NCI-H1417 treated with DMSO at 0.1 percent for 48 hours (cell line): ENCODE results near the gene ASGR1.
"Not testable (repeated sequence)": the region's sequence is repeated elsewhere in the genome, so short reads cannot be mapped to it uniquely, and the experiment has no call there.

Source experiments
- DNase-seq: peaks from one replicate; lab custom pipeline; 2025; lab: John Stamatoyannopoulos, UW

The ASGR1 gene

DNA sequence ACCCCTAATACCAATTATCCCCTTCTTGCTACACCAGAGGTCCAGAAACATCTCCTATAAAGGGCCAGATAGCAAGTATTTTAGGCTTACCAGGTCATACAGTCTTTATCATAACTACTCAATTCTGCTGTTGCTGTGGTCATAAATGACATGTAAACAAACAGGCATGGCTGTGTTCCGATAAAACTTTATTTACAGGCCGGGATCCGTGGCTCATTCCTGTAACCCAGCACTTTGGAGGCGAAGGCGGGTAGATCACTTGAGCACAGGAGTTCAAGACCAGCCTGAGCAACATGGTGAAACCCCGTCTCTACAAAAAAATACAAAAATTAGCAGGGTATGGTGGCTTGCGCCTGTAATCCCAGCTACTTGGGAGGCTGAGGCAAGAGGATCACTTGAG is 12.3 kb downstream of the ASGR1 start:
- DNase-seq = no peak

DNA sequence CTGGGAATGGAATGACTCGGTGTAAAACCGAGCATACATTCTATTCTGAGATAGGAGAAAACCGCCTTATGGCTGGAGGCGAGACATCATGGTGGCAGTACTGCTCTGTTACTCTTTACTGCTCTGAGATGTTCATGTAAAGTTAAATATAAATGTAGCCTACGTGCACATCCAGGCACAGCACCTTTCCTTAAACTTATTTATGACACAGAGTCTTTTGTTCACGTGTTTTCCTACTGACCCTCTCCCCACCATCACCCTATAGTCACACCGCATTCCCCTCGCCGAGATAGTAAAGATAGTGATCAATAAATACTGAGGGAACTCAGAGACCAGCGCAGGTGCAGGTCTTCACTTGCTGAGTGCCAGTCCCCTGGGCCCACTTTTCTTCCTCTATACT is 19.6 kb downstream of the ASGR1 start:
- not testable (repeated sequence) for DNase-seq

DNA sequence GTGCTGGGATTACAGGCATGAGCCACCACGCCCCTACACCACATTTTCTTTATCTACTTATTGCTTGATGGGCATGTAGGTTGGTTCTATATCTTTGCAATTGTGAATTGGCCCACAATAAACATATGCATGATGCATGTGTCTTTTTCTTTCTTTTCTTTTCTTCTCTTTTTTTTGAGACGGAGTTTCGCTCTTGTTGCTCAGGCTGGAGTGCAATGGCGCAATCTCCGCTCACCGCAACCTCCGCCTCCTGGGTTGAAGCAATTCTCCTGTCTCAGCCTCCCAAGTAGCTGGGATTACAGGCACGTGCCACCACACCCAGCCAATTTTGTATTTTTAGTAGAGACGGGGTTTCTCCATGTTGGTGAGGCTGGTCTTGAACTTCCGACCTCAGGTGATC is 20.7 kb downstream of the ASGR1 start:
- not testable (repeated sequence) for DNase-seq

DNA sequence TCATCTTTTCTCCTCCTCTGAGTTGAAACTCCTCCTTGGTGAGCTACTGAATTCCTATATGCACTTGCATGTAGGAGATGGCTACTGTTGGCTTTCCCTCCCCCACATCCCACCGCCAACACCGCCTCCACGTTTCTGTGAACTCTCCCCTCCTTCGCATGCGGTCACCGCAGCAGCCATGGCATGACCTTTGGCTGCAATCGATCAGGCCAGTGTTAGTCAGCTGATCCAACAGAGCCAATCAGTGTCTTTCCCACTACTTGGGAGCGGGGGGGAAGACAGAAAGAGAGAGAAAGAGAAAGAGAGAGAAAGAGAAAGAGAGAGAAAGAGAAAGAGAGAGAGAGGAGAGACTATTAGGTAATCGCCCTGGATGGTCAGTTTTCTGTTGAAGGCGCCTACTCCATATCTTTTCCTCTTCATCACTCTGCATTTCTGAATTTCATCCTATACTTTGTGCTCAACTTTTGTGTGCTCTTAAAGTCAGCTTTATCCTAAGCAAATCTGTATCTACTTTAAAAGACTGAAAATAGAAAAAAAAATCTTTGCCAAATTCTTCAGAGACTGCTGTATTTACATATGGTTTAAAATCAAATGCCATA is 22.7 kb downstream of the ASGR1 start:
- DNase-seq = no peak

DNA sequence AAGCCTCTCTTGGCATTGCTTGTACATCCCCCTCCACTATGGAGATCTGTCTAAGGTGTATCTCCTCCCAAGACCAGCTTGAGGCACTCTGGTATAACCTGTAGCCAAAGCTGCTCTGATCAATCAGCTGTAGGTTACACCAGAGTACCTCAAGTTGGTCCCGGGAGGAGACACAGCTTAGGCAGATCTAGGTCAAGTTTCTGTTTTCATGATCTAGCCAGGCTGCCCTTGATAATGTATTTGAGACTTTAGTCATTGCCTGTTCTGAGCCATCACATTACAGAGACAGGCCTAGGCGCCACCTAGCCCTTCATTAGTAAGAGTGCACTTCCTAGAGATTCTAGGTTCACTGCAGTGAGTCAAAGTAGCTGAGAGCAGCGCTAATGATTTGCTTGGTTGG is 31.4 kb downstream of the ASGR1 start:
- no peak for DNase-seq

DNA sequence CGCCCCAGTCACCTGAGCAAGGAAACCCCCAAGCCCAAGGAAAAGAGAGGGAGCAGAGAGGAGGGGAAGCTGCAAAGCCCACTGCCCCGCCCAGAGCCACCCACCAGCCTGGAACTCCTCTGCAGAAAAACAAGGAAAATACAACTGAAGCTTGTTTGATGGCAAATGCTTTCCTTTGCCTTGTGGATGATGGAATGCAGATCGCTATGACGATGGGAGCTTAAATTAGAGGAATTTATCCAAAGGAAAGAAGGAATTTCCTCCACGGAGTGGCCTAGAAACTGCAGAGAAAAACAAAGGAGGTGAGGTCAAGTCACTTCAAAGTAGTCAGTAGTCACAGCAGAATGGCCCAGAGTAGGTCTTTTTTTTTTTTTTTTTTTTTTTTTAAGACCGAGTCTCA is 33.1 kb downstream of the ASGR1 start:
- DNase-seq = no peak

DNA sequence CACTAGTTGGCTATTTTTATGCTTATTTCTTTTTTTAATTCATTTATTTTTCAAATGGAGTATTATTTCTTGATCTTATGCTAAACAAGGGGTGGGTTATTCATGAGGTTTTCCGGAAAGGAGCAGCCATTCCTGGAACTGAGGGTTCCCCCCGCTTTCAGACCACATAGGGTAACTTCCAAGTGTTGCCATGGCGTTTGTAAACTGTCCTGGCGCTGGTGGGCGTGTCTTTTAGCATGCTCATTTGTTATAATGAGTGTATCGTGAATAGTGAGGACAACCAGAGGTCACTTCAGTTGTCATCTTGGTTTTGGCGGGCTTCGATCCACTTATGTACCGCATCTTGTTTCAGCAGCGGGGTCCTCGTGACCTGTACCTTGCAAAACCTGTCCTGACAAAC is 35.0 kb downstream of the ASGR1 start:
- DNase-seq = no peak

DNA sequence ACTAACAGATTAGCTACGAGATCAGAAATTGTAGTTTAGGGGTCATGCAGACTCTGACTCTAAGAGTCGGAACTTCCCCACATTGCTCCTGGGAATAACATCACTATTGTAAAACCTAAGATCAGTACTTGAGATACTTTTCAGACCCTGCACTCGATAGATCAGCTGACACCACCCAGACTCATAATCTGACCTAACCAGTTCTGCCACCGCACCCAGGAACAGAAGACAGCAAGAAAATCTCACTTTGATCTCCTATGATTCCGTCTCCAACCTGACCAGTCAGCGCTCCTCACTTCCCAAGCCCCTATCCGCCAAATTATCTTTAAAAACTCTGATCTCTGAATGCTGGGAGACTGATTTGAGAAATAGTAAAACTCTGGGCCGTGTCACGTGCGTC is 37.3 kb downstream of the ASGR1 start:
- no peak for DNase-seq

DNA sequence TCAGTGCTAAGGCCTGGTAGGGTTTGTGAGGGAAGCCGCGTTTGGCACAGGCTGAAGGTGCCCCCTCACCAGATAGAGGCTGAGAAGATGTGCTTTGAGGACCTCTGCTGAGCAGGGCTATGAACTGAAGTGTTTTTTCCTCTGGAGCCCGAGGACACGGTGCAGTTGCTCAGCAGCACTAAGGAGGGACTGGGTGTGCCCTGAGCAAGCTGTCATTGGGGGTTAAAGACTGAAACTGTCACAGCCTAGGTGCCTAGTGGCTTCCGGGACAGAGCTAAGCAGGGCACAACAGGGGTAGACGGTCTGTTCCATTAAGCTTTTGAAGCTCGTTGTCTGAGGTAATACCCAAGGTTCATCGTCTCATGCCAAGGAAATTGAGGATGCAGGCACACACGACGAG is 39.8 kb downstream of the ASGR1 start:
- DNase-seq = no peak

DNA sequence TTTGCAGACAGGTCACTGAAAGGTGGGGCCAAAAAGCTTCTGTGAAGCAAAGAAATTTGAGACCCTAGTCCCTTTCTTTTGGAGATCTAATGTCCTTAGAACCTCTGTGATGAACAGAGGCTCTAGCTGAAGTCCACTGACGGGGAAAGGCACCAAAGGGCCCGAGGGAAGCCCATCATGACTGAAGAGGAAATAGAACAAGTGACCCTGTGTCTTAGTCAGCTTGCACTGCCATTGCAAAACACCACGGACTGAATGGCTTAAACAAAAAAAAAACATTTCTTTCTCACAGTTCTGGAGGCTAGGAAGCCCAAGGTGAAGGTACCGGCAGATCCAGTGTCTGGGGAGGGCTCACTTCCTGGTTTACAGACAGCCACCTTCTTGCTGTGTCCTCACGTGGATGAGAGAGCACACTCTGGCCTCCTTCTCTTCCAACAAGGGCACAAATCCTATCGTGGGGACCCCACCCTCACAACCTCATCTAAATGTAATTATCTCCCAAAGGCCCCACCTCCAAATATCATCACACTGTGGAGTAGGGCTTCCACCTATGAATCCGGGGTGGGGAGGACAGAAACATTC is 40.3 kb downstream of the ASGR1 start:
- DNase-seq = no peak

DNA sequence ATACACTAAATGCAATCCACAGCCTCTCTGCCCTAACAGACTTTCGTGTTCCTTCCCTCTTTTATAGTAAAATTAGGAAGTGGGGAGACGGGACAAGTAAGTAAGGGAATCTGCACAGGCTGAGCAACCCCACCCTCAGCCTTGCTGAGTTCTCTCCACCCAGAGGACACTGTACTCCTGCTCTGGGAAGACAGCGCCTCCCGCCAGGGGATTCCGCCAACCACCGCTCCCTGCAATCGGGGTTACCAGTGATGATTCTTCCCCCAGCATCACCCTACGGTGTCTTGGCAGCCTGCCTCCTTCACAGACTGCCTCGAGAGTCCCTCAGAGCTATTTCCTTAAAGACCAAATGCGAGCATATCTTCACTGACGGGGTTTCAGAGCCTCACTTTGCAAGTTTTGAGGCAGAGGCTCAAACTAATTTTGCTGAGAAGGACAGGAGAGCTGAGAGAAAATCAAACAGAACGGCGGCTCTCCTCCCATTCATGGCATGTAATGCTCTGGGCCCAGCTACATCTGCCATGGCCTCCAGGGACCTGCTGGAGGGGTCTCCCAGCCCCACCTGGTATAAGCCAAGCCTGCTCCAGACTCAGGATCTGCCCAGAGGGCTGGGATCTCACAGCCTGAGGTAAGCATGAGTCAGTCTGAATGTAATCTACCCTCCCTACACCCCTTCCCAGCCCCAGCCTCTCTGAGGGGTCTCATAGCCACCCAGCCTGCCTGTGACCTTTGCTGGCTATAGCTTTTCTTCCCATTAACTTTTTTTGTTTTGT is 41.8 kb downstream of the ASGR1 start:
- no peak for DNase-seq

DNA sequence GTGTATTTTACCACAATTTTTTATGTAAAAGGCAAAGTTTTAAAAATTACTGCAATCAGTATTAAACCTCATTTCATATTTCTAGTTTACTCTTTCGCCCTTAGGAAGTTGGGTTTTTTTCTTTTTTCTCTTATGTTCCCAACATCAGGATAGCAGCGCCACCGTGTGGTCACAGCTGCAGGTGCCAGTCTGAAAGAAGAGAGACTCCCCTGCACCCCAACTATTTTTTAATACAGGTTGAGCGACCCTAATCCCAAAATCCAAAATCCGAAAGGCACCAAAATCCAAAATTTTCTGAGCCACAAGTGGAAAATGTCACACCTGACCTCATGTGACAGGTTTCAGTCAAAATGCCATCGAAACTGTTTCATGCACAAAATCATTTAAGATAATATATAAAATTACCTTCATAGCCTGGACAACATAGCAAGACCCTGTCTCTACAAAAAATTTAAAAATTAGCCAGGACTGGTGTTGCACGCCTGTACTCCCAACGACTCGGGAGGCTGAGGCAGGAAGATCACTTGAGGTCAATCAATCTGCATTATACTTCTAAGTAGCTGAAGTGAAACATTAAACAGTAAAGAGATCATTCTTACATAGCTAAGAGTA is 42.8 kb downstream of the ASGR1 start:
- peak; percentile 0 for DNase-seq

DNA sequence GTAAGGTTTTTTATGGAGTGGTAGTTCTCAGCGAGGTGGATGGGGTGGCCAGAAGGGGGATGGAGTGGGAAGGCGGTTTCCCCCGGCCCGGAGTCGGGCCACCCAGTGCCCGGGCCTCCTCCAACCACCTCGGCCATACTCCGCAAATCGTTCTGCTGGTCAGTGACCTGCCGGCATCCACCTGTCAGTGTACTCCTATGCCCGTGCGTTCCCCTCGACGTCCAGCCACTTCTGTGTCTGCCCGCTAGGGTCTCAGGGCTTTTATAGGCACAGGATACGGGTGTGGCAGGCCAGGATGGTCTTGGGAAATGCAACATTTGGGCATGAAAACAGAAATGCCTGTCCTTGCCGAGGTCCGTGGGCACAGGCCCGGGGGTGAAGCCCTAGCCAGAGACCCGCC is 45.3 kb downstream of the ASGR1 start:
- DNase-seq = no peak

DNA sequence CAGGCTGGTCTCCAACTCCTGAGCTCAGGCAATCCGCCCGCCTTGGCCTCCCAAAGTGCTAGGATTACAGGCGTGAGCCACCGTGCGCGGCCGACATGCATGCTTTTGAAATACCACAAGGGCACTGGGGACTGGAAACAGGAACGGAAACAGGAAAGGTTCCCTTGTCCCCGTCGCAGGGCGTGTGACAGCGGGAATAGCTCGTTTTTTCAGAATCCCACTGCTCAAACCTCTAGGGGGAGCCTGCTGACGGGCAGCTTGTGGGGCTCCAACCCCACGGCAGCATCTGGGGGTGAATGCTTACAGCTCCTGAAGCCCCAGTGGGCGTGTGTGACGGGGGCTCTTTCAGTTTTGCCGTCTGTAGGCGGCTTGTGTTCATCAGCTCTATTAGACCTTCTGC is 45.7 kb downstream of the ASGR1 start:
- DNase-seq = no peak

DNA sequence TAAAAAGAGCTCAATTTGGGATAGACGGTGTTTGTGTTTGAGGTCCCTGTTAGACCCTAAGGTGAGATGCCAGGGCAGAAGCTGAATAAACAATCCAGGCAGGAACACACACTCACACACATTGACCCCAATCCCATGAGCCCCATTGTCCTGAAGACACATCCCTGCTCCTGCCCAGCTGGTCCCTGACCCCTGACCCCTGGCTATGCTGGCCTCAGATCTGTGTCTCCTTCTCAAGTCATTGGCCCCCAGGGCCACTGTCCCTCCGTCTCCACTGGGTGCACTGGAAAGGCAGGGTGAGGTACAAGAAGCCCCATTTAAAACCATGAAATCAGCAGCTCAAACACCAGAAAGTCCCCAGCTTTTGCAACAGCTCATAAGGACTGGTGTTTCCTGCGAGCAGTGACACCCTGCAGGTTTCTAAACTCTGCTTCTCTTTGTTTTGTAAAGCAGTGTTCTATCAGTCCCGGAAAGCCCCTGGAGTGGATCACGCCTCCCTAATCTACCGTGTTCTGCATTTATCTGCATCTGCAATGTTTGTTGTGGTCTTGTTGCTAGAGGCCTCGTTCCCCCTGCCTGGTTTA is 46.6 kb downstream of the ASGR1 start:
- no peak for DNase-seq

DNA sequence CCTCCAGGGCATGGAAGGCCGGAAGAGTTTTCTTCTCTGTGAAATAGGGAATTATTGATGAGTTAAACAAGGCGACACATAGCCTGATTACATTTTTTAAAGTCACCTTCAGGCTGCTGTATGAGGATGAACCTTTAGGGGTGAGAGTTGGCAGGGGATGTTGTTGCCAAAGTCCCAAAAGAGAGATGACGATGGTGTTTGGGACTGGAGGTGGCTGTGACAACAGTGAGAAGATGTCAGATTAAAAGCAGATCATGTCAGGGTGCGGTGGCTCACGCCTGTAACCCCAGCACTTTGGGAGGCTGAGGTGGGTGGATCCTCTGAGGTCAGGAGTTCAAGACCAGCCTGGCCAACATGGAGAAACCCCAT is 47.8 kb downstream of the ASGR1 start:
- no peak for DNase-seq

DNA sequence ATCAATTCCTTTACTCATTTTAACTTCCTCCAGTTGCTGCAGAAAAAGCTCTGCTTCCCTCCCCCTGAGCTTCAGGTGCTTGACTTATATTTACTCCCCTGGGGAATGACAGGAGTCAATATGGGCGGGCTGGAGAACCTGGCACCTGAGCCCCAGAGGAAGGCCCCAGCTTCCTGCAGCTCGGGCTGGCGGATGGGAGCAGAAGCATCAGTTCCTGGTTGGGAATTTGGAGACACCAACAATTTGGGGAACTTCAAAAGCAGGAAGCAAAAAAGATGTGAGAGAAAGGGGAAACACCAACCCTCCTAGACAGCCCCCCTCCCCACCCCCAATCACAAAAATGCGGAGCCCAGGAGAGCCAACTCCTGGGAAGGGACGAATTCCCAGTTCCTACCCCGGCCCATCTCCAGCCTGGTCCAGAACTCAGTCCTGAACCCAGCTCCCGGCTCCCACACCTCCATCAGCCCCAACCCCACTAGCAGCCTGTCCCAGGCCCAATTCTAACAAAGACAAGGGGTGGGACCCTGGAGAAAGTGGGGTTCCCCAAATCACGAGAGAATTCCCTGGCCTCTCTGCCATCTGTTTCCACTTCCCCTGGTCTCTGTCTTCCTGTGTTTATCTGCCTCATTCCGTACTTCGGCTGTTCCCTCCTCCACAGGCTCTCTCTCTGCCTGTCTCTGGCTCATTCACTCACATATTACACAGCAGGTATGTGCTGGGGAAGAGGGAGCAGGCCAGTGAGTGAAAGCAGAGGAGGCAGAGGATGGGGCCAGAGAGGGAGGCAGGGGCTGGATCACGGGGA is 48.3 kb downstream of the ASGR1 start:
- no peak for DNase-seq

DNA sequence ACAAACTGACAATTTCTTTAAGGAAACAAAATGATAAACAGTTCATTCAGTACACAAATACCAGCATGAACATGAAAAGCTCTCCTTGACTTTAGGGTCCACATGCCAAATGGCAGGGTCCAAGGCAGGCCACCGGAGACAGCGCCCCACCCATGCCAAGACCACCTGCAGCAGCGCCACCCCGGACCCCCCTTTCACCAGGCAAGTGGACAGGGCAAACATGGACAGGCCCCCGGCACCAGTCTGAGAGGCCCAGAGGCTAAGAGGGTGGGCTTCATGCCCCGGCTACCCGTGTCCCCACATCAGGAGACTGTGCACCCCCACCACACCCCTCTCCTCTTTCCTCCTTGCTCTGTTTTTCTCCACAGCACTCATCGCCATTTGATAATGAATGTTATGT is 49.9 kb downstream of the ASGR1 start:
- no peak for DNase-seq

DNA sequence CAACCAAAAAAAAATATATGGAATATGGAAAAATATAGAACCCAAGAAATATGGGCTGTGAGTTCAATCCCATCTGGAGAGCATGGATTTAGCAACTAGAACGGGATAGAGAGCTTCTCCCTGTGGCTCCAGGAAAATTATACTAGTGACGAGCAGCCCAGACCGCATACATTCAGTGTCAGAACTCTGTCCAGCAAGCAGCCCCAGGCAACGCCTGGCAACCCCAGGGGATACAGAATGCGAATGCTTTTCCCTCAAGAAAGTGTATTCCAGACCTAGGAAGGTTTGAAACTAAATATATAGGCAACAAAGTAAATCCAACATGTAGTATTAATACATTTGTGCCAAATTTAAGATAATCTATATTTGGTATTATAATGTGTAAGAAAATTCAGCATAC is 51.0 kb downstream of the ASGR1 start:
- DNase-seq = no peak

DNA sequence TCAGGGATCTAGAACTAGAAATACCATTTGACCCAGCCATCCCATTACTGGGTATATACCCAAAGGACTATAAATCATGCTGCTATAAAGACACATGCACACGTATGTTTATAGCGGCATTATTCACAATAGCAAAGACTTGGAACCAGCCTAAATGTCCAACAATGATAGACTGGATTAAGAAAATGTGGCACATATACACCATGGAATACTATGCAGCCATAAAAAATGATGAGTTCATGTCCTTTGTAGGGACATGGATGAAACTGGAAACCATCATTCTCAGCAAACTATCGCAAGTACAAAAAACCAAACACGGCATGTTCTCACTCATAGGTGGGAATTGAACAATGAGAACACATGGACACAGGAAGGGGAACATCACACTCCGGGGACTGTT is 51.7 kb downstream of the ASGR1 start:
- not testable (repeated sequence) for DNase-seq

DNA sequence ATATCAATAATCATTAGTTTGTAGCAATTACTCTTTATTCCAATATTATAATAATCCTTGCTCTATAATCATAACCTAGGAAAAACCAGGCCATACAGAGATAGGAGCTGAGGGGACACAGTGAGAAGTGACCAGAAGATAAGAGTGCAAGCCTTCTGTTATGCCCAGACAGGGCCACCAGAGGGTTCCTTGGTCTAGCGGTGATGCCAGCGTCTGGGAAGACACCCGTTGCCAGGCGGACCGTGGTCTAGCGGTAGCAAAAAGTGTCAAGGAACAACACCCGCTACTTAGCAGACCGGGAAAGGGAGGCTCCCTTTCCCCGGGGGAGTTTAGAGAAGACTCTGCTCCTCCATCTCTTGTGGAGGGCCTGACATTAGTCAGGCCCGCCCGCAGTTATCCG is 52.8 kb downstream of the ASGR1 start:
- not testable (repeated sequence) for DNase-seq

DNA sequence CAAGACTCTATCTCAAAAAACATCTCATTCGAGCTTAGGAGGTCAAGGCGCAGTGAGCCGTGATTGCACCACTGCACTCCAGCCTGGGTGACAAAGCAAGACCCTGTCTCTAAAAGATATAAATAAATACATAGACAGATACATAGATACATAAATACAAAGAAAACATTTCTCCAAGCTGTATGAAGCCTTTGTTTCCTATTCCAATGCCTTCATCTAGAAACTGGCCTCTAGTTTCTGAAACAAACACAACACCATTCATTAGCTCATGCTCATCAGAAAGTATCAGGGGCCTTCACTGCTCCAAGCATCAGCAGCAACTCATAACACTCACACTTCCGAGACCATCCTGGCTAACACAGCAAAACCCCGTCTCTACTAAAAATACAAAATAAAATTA is 54.2 kb downstream of the ASGR1 start:
- no peak for DNase-seq
